Measurements from ENCODE around the gene KIF11. TPM values are rescaled to one million over a fixed set of nuclear protein-coding genes. Genes with fewer than 3 reads are reported as not detected.
A peak's percentile ranks its signal among the peaks of the same experiment; 100 is the strongest.

KIF11 gene
- total RNA-seq, 6 donors from 2014 or later = under 0.01 to 2.4 (median 1.6) TPM

DNA sequence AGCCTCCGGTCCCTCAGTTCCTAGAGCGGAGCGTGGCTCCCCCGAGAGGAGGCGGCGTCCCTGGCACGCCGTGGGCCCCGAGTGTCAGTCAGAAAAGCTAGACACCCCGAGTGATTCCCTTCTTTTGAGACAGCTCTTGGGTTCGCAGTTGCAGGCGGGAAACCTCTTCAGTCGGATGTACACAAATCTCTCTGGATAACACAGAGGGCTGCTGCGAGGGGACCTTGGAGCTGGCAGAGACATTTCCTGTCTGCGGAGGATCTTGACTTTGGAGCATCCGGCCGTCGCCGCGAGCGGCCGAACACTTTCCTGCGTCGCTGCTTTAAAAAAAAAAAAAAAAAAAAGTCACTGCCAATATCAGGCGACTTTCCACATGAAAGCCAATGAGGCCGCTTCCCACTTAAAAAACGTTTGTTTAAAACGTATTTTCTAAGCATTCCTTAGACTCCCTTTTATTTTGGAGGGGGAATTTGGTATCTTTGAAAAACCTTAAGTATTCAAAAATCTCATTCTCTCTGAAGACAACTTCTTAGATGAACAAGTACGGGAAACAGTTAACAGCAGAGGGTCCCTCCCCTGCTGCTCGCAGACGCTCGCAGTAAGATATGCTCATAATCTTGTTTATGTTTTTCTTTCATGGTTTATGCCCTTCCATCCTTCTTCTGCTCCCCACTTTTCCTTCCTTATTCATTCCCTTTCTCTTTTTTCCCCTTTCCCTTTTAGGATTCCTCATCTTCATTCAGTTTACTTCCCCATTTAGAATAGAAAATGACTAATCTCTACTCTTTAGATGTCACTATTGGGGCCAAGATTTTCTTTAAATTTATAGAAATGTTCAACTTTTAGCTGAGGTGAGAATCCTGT lies 106.8 kb downstream of the KIF11 start:
- ATAC-seq (ENCODE audit: low FRiP score in 2 of 2) (peak in 1 of 2 donors; percentile 66), DNase-seq (peak; percentile 40 to 76)
- TF ChIP-seq POLR2AphosphoS5 (IDR thresholded peaks at IDR 0.05) (no peak), POLR2A (IDR thresholded peaks at IDR 0.05) (no peak)
- TF ChIP-seq, protein P1, sequence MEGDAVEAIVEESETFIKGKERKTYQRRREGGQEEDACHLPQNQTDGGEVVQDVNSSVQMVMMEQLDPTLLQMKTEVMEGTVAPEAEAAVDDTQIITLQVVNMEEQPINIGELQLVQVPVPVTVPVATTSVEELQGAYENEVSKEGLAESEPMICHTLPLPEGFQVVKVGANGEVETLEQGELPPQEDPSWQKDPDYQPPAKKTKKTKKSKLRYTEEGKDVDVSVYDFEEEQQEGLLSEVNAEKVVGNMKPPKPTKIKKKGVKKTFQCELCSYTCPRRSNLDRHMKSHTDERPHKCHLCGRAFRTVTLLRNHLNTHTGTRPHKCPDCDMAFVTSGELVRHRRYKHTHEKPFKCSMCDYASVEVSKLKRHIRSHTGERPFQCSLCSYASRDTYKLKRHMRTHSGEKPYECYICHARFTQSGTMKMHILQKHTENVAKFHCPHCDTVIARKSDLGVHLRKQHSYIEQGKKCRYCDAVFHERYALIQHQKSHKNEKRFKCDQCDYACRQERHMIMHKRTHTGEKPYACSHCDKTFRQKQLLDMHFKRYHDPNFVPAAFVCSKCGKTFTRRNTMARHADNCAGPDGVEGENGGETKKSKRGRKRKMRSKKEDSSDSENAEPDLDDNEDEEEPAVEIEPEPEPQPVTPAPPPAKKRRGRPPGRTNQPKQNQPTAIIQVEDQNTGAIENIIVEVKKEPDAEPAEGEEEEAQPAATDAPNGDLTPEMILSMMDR (IDR thresholded peaks at IDR 0.05) = no peak
- Histone ChIP-seq H3K9me3 (no peaks in the 10 kb centered on the region), H3K4me3 (peak overlapping the region in 3 of 4 donors; percentile 22 to 49 (median 39)), H3K27me3 (no peaks in the 10 kb centered on the region), H3K4me1 (peaks cover 10 to 15% (median 11%) of the 10 kb centered on the region in 4 donors), H3K27ac (peak overlapping the region in 2 of 4 donors; percentile 16 to 22), H3K36me3 (peaks cover 0 to 7% (median 2%) of the 10 kb centered on the region in 4 donors)
- WGBS, 2 donors = 1 to 3% methylated on average over 29 to 30 of the region's 32 CpGs

DNA sequence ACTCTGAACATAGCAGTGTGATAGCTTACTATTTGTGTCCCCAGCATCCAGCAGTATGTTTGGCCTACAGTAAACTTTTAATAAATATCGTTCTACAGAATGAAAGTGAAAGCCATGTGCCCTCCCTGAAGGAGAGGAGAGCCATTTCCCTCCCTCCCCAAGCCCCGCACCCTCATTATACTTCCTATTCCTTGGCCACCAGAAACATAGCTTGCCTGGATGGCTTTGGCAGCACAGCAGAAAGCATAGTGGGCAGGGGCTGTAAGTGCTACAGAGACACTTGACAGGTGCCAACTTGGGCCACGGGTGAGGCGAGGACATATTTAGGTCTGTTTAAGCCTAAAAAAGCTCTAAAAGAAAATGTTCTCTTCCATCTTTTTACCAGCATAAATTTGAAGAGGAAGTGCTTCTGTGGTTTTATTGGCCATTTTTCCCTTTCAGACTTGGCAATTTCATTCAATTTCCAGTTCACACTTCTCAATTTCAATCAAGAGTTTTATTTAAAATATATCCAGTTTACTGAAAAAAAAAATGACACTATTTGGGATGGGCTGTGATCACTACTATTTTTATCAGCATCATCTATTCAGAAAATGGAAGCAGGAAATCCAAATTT lies 109.5 kb downstream of the KIF11 start:
- TF ChIP-seq POLR2AphosphoS5 (IDR thresholded peaks at IDR 0.05) (no peak), EP300 (IDR thresholded peaks at IDR 0.05) (no peak), POLR2A (IDR thresholded peaks at IDR 0.05) (no peak)
- TF ChIP-seq, protein P1 (IDR thresholded peaks at IDR 0.05) = no peak
- no peaks in the 10 kb centered on the region for H3K9me3 ChIP-seq
- H3K27me3 ChIP-seq = no peaks in the 10 kb centered on the region
- H3K4me3 ChIP-seq = no peak overlapping the region
- ATAC-seq (ENCODE audit: low FRiP score in 2 of 2) (no peak), DNase-seq (no peak)
- no peak overlapping the region for H3K27ac ChIP-seq
- H3K36me3 ChIP-seq = no peaks in the 10 kb centered on the region
- H3K4me1 ChIP-seq = peaks cover 10 to 12% (median 10%) of the 10 kb centered on the region in 4 donors
- WGBS, 2 donors = 41 to 57% methylated on average over 4 of the region's 4 CpGs

Small RNA genes lying within 50 kb of the gene (small RNA-seq; reads per million reads assigned to genes)
- gene RN7SL644P = 0 reads per million in 4 donors

Other genes starting within 250 kb of the KIF11 start
- 10 to 100 TPM; 12.4 to 38.4 (median 27.1) TPM for gene IDE, start 19.0 kb upstream of the KIF11 start, total RNA-seq
- gene HHEX, start 96.8 kb downstream of the KIF11 start, total RNA-seq = 10 to 100 TPM in 4 of 6 donors, 1 to 10 TPM in 2; 5.8 to 21.9 (median 15.8) TPM

Measured in upper lobe of left lung (tissue), 6 donors.